PC-9 (cell line): Measurements from ENCODE around the gene SORBS2.

Source experiments
- EZH2 ChIP-seq: fragments of 200-600 bp; sonication (generic); IDR thresholded peaks from 2 replicates; pipeline ENCODE4 v1.8.0; 2017; ENCODE audit warnings: antibody characterized with exemption, low read depth
- TF ChIP-seq, protein P1 (sequence below): fragments of 200-600 bp; sonication (generic); conservative IDR thresholded peaks from 2 replicates; pipeline ENCODE4 v1.6.1; 2017; ENCODE audit warnings: mixed run types, antibody characterized with exemption, mild to moderate bottlenecking, moderate library complexity

DNA sequence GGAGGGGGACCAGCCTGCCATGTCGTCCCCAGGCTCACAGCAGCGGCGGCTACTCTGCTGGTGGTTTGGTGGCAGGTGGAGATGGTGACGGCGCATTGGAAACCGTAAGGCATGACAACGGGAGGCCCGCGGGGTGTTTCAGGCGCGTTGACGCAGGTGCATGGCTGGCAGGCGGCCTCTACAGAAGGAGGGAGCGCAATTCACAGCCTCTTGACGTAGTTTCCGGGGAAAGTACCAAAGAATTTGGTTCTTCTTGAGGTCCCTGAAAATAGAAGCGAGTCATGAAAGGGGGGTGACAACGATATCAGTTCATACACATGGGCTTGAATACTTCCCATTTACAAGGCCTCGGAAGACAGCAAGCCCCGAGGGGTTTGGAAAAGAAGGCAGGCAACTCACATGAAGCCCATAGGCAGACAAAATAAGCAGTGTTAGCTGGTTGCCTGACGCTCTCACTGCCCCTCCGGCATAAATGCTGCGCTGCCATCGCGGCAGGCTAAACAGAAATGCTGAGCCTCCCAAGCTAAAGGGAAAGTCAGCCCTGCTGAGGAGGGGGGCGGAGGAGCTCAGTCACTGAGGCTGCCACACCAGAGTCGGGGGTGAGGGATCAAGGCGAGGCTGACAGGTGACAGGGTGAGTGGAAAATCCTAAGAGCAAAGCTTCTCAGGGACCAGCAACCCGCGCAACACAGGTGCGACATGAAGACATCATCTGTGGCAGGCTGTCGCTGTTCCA lies 224.4 kb downstream of the SORBS2 start:
- TF ChIP-seq, protein P1, sequence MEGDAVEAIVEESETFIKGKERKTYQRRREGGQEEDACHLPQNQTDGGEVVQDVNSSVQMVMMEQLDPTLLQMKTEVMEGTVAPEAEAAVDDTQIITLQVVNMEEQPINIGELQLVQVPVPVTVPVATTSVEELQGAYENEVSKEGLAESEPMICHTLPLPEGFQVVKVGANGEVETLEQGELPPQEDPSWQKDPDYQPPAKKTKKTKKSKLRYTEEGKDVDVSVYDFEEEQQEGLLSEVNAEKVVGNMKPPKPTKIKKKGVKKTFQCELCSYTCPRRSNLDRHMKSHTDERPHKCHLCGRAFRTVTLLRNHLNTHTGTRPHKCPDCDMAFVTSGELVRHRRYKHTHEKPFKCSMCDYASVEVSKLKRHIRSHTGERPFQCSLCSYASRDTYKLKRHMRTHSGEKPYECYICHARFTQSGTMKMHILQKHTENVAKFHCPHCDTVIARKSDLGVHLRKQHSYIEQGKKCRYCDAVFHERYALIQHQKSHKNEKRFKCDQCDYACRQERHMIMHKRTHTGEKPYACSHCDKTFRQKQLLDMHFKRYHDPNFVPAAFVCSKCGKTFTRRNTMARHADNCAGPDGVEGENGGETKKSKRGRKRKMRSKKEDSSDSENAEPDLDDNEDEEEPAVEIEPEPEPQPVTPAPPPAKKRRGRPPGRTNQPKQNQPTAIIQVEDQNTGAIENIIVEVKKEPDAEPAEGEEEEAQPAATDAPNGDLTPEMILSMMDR: no peak
- no peak for TF ChIP-seq EZH2
